Glomerular endothelial cell (primary cell): ENCODE measurements around the gene PIK3AP1. TPM values are rescaled to one million over a fixed set of nuclear protein-coding genes. Genes with fewer than 3 reads are reported as not detected.
"Not testable (repeated sequence)": the region's sequence is repeated elsewhere in the genome, so short reads cannot be mapped to it uniquely, and the experiment has no call there.

Source experiments
- DNase-seq: peaks from one replicate; pipeline ENCODE4 v3.0.0-alpha.2; 2011; ENCODE audit warnings: low read depth, low spot score; ENCODE audit errors: extremely low read depth
- total RNA-seq: library from RNA; depleted of rRNA; stranded (reverse); fragments of >200 nt; gene quantifications from 2 replicates; pipeline ENCODE4 v1.2.3, GENCODE V29; 2015

The PIK3AP1 gene
- total RNA-seq, 1 donor from 2014 or later, result 0.06 TPM

DNA sequence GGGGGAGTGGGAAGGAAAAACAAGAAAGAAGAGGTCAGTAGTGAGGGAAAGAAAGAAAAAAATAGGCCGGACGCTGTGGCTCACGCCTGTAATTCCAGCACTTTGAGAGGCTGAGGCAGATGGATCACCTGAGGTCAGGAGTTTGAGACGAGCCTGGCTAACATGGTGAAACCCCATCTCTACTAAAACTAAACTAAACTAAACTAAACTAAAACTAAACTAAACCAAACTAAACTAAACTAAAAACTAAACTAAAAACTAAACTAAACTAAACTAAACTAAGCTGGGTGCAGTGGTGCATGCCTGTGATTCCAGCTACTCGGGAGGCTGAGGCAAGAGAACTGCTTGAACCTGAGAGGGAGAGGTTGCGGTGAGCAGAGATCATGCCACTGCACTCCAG lies 22.0 kb downstream of the PIK3AP1 start:
- not testable (repeated sequence) for DNase-seq

DNA sequence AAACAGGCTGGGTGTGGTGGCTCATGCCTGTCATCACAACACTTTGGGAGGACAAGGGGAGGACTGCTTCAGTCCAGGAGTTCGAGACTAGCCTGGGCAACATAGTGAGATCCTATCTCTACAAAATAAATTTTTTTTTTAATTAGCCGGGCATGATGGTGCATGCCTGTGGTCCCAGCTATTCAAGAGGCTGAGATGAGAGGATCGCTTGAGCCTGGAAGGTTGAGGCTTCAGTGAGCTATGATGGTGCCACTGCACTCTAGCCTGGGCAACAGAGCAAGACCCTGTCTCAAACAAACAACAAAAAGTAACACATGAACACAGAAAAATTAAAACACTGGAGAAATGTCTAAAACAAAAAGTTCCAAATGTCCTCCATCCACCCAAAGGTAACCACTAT lies 22.9 kb downstream of the PIK3AP1 start:
- no peak for DNase-seq

- DNase-seq, result no peak
Measured at GRCh38 chr10:96696845-96697425, 23.4 kb downstream of the PIK3AP1 start.

GRCh38 chr10:96695975-96696634 lies 24.2 kb downstream of the PIK3AP1 start:
- no peak for DNase-seq

- no peak for DNase-seq
Measured at GRCh38 chr10:96695366-96695765, 24.9 kb downstream of the PIK3AP1 start.

GRCh38 chr10:96693431-96693830 lies 26.9 kb downstream of the PIK3AP1 start:
- no peak for DNase-seq

- no peak for DNase-seq
Measured at GRCh38 chr10:96692427-96692826, 27.9 kb downstream of the PIK3AP1 start.

- DNase-seq, result no peak
Measured at GRCh38 chr10:96691761-96692160, 28.6 kb downstream of the PIK3AP1 start.

GRCh38 chr10:96690755-96691730 lies 29.3 kb downstream of the PIK3AP1 start:
- no peak for DNase-seq

- DNase-seq, result no peak
Measured at GRCh38 chr10:96688789-96689188, 31.5 kb downstream of the PIK3AP1 start.

- no peak for DNase-seq
Measured at GRCh38 chr10:96687317-96688012, 32.8 kb downstream of the PIK3AP1 start.

DNA sequence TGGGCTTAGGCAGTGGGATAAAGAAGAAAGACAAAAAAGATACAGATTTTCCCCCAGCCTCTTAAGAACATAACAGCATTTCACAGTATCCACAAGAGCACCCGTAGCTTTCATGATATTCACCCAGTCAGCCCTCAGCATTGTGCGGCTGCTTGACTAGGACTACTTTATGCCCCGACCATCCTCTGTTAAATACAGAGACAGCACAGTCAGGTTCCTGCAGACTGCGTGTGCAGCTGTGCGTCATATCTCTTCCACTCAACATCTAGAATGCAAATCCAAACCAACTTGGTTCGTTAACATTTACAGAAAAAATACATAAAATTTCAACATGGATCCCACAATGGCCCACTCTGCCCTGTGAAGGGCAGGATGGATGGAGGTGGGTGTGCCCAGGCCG lies 33.8 kb downstream of the PIK3AP1 start:
- DNase-seq, result no peak

DNA sequence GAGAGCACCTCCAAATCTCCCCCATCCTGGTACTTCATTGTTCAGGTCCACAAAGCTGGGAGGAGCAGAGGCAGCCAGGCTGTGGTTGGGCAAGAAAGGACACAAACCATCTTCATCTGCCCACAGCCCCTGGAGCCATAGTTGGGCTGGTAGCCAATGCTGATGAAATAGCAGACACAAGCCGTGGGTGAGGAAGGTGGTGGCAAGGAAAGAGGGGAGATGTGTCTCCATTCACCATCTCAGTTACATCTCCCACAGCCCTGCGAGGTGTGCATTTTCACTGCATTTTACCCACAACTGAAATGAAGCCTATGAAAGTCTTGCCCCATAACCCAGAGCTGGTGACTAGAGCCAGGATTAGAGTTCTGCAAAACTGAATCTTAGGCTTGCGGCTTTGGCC lies 35.0 kb downstream of the PIK3AP1 start:
- DNase-seq, result no peak

DNA sequence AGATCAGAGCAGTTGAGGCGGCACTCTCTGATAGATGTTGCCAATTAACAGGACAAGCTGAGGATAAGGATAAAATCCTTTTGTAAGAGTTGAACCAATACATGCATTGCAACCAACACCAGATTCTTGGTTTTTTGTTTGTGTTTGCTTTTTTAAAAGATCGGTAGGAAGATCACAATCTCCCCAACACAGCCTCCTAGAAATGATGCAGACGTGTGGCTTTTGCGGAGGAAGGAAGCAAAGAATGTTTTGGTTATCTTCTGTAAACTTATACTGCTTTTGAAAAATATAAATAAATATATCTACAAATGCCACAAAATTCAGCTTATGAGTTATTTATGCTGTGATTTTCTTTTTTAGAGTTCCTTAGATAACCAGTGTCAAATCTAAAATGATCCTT lies 35.5 kb downstream of the PIK3AP1 start:
- no peak for DNase-seq

GRCh38 chr10:96683710-96684109 lies 36.6 kb downstream of the PIK3AP1 start:
- no peak for DNase-seq

GRCh38 chr10:96683065-96683464 lies 37.2 kb downstream of the PIK3AP1 start:
- DNase-seq, result no peak

GRCh38 chr10:96681524-96681923 lies 38.8 kb downstream of the PIK3AP1 start:
- no peak for DNase-seq

- DNase-seq, result not testable (repeated sequence)
Measured at GRCh38 chr10:96680463-96680862, 39.9 kb downstream of the PIK3AP1 start.

- no peak for DNase-seq
Measured at GRCh38 chr10:96678725-96679124, 41.6 kb downstream of the PIK3AP1 start.

GRCh38 chr10:96676272-96677112 lies 43.8 kb downstream of the PIK3AP1 start:
- no peak for DNase-seq
